Thoracic aorta endothelial cell (primary cell): ENCODE results near the gene TOMM7. TPM values are rescaled to one million over a fixed set of nuclear protein-coding genes. Genes with fewer than 3 reads are reported as not detected.
A peak's percentile ranks its signal among the peaks of the same experiment; 100 is the strongest.

Experiments
- small RNA-seq: library from RNA; depleted of rRNA; stranded (forward); fragments of <200 nt; gene quantifications from one replicate; pipeline ENCODE3, GENCODE V24; 2012
- total RNA-seq: library from RNA; depleted of rRNA; stranded (reverse); fragments of >200 nt; gene quantifications from 2 replicates; pipeline ENCODE4 v1.2.3, GENCODE V29; 2012

The TOMM7 gene
- total RNA-seq: 94.3 and 153 TPM in 2 replicates

GRCh38 chr7:22822486-22823141 lies at the start of gene TOMM7:
Gene TOMM7 (minus strand): TSS chr7:22822849. CDS start chr7:22822779, 70 bp downstream.

Small RNAs within 50 kb of the gene (small RNA-seq; reads per million reads assigned to genes)
- gene SNORD93: 640 reads per million, percentile 99 among the genes with 10 or more reads in this experiment

Other genes starting within 250 kb of the TOMM7 start
- gene IL6, start 95.6 kb downstream of the TOMM7 start, total RNA-seq: 21.1 and 23.7 TPM in 2 replicates
- gene HYCC1, start 191.3 kb upstream of the TOMM7 start, total RNA-seq: 87.9 and 108 TPM in 2 replicates